Fibroblast of upper back skin (primary cell): ENCODE results near the gene SRCIN1.
"Not testable (repeated sequence)": the region's sequence is repeated elsewhere in the genome, so short reads cannot be mapped to it uniquely, and the experiment has no call there.

Source experiments
- DNase-seq: peaks from one replicate; pipeline ENCODE4 v3.0.0-alpha.2; 2013

Gene SRCIN1

GRCh38 chr17:38605841-38606645 lies at the start of gene SRCIN1:
Gene SRCIN1 (minus strand): TSS chr17:38605952. CDS start chr17:38605705, 247 bp downstream.
- DNase-seq = no peak

- no peak for DNase-seq
Measured at GRCh38 chr17:38654411-38655398, 49.0 kb upstream of the SRCIN1 start.

- no peak for DNase-seq
Measured at GRCh38 chr17:38653679-38654078, 47.9 kb upstream of the SRCIN1 start.

GRCh38 chr17:38653230-38653629 lies 47.5 kb upstream of the SRCIN1 start:
- no peak for DNase-seq

- DNase-seq = not testable (repeated sequence)
Measured at GRCh38 chr17:38650653-38651173, 45.0 kb upstream of the SRCIN1 start.

- no peak for DNase-seq
Measured at GRCh38 chr17:38637951-38638350, 32.2 kb upstream of the SRCIN1 start.

GRCh38 chr17:38636054-38636453 lies 30.3 kb upstream of the SRCIN1 start:
- DNase-seq = no peak

- no peak for DNase-seq
Measured at GRCh38 chr17:38632334-38632733, 26.6 kb upstream of the SRCIN1 start.

- no peak for DNase-seq
Measured at GRCh38 chr17:38628441-38628840, 22.7 kb upstream of the SRCIN1 start.

GRCh38 chr17:38627957-38628356 lies 22.2 kb upstream of the SRCIN1 start:
- DNase-seq = no peak

GRCh38 chr17:38626606-38627226 lies 21.0 kb upstream of the SRCIN1 start:
- not testable (repeated sequence) for DNase-seq

GRCh38 chr17:38625482-38625881 lies 19.7 kb upstream of the SRCIN1 start:
- DNase-seq = no peak

GRCh38 chr17:38624782-38625355 lies 19.1 kb upstream of the SRCIN1 start:
- not testable (repeated sequence) for DNase-seq

GRCh38 chr17:38621538-38621937 lies 15.8 kb upstream of the SRCIN1 start:
- no peak for DNase-seq

GRCh38 chr17:38620551-38621277 lies 15.0 kb upstream of the SRCIN1 start:
- no peak for DNase-seq

GRCh38 chr17:38619937-38620550 lies 14.3 kb upstream of the SRCIN1 start:
- DNase-seq = no peak

GRCh38 chr17:38619451-38619795 lies 13.7 kb upstream of the SRCIN1 start:
- no peak for DNase-seq

GRCh38 chr17:38617967-38618760 lies 12.4 kb upstream of the SRCIN1 start:
- DNase-seq = no peak

GRCh38 chr17:38617074-38617860 lies 11.5 kb upstream of the SRCIN1 start:
- DNase-seq = no peak

- DNase-seq = no peak
Measured at GRCh38 chr17:38616361-38616760, 10.6 kb upstream of the SRCIN1 start.
